IPS-20b (cell line): Measurements from ENCODE around the gene TOR1AIP1.
"Not testable (repeated sequence)": the region's sequence is repeated elsewhere in the genome, so short reads cannot be mapped to it uniquely, and the experiment has no call there.

ENCODE experiments used
- H3K27ac ChIP-seq: one replicate; pipeline ENCODE4 v1.5.1; 2013; ENCODE audit warnings: low read length
- H3K27me3 ChIP-seq: 2 replicates; pipeline ENCODE4 v1.6.1; 2013; ENCODE audit warnings: mild to moderate bottlenecking, low read length, inconsistent platforms; ENCODE audit not compliant: insufficient read depth
- H3K36me3 ChIP-seq: 2 replicates; pipeline ENCODE4 v1.6.1; 2013; ENCODE audit warnings: low read depth, mild to moderate bottlenecking, inconsistent platforms, low read length, moderate library complexity; ENCODE audit not compliant: insufficient read depth
- H3K4me1 ChIP-seq: 2 replicates; pipeline ENCODE4 v1.6.1; 2013; ENCODE audit warnings: mild to moderate bottlenecking, control low read depth, inconsistent platforms, low read length, moderate library complexity; ENCODE audit not compliant: insufficient read depth
- H3K4me3 ChIP-seq: 2 replicates; pipeline ENCODE4 v1.5.1; 2013; ENCODE audit warnings: mild to moderate bottlenecking, low read length, inconsistent platforms
- H3K9ac ChIP-seq: 2 replicates; pipeline ENCODE4 v1.6.1; 2013; ENCODE audit warnings: low read depth, mild to moderate bottlenecking, inconsistent platforms, low read length, moderate library complexity
- H3K9me3 ChIP-seq: 2 replicates; pipeline ENCODE4 v1.6.1; 2013; ENCODE audit warnings: mild to moderate bottlenecking, low read depth, low read length, inconsistent platforms; ENCODE audit not compliant: insufficient read depth

TOR1AIP1 gene

GRCh38 chr1:179882253-179883039 lies at the start of gene TOR1AIP1:
TOR1AIP1 (plus strand) TSS chr1:179882285; CDS start chr1:179882503, 218 bp downstream.
- H3K4me3 ChIP-seq = peak within 1 kb of the TSS; percentile 87
- H3K36me3 ChIP-seq = peaks cover 27% of the 10 kb centered on the region
- H3K27me3 ChIP-seq = no peaks in the 10 kb centered on the region
- peaks cover 4% of the 10 kb centered on the region; the same call in 1 of the 2 replicates for H3K4me1 ChIP-seq
- no peaks in the 10 kb centered on the region for H3K9me3 ChIP-seq
- peak within 1 kb of the TSS; percentile 93 for H3K27ac ChIP-seq
- H3K9ac ChIP-seq = peak within 1 kb of the TSS; percentile 97

DNA sequence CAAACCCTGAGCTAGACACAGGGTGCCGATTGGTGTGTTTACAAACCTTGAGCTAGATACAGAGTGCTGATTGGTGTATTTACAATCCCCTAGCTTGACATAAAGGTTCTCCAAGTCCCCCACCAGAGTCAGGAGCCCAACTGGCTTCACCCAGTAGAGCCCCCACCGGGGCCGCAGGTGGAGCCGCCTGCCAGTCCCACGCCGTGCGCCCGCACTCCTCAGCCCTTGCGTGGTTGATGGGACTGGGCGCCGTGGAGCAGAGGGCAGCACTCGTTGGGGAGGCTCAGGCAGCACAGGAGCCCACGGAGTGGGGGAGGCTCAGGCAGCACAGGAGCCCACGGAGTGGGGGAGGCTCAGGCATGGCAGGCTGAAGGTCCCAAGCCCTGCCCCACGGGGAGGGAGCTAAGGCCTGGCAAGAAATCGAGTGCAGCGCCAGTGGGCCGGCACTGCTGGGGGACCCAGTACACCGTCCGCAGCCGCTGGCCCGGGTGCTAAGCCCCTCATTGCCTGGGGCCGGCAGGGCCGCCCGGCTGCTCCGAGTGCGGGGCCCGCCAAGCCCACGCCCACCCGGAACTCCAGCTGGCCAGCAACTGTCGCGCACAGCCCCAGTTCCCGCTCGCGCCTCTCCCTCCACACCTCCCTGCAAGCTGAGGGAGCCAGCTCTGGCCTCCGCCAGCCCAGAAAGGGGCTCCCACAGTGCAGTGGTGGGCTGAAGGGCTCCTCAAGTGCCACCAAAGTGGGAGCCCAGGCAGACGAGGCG lies 45.2 kb upstream of the TOR1AIP1 start:
- H3K36me3 ChIP-seq, H3K27me3 ChIP-seq, H3K4me3 ChIP-seq, H3K9ac ChIP-seq, H3K27ac ChIP-seq, H3K9me3 ChIP-seq, H3K4me1 ChIP-seq: not testable (repeated sequence)

DNA sequence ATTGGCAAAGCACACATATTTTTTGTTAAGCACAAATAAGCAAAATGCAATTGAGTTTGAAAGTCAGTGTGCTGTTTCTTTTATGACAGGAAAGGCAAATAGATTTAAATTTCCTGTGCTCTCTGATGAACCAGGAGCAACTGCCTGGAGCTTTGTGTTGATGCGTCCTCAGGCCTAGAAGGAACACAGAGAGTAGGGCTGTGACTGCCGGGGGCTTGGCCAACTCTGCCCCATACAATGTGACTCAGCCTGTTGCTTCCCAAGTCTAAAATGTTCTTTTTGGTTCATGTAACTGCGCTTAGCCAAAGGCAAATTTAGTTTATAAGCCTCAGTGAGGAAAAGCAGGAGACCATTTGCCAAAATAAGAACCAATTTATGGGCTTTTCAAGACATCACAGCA lies 42.0 kb upstream of the TOR1AIP1 start:
- Histone ChIP-seq H3K36me3 (peaks cover 8% of the 10 kb centered on the region; the same call in 1 of the 2 replicates), H3K4me3 (no peak overlapping the region), H3K4me1 (no peaks in the 10 kb centered on the region), H3K27me3 (no peaks in the 10 kb centered on the region), H3K9ac (no peak overlapping the region), H3K9me3 (no peaks in the 10 kb centered on the region), H3K27ac (no peak overlapping the region)

DNA sequence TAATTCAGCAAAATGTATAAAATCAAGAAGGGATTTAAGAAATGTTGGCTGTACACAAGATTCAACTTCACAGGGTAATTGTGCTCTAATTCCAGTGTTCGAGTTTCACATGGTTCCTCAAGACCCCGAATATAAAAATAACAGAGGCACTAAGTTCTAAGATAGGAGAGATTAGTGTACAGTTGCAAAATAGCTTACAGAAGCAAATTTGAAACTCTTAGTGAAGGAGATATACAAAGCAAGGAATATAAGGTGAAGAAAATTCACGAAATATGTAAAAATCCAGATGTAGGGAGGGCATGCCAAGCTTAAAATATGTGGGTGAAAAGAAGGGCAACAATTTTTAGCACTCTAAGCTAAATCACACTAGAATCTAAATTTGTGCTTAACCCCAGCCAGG lies 33.9 kb upstream of the TOR1AIP1 start:
- H3K9ac ChIP-seq = no peak overlapping the region
- H3K4me1 ChIP-seq = no peaks in the 10 kb centered on the region
- H3K27ac ChIP-seq = no peak overlapping the region
- no peak overlapping the region for H3K4me3 ChIP-seq
- H3K27me3 ChIP-seq = no peaks in the 10 kb centered on the region
- H3K36me3 ChIP-seq = peaks cover 74% of the 10 kb centered on the region
- H3K9me3 ChIP-seq = no peaks in the 10 kb centered on the region

DNA sequence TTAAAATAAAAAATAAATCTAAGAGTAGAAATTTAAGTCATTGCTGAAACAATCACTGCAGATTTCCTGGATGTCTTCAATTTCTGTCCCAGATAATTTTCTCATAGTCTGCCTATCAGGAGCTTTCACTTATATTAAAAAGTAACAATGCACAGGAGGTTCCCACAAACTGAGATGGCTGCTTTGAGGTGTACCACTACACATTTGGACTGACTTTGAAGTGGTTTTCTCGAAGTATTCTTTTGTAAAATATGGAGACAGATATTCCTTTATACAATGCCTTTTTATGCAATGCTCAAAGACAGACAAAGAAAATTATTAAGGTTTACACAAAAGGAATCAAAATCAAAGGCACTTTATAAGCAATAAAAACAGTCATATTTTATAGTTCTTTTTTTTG lies 29.0 kb upstream of the TOR1AIP1 start:
- Histone ChIP-seq H3K27me3 (no peaks in the 10 kb centered on the region), H3K9ac (no peak overlapping the region), H3K4me3 (no peak overlapping the region), H3K36me3 (peaks cover 44% of the 10 kb centered on the region), H3K9me3 (no peaks in the 10 kb centered on the region), H3K27ac (no peak overlapping the region), H3K4me1 (no peaks in the 10 kb centered on the region)

DNA sequence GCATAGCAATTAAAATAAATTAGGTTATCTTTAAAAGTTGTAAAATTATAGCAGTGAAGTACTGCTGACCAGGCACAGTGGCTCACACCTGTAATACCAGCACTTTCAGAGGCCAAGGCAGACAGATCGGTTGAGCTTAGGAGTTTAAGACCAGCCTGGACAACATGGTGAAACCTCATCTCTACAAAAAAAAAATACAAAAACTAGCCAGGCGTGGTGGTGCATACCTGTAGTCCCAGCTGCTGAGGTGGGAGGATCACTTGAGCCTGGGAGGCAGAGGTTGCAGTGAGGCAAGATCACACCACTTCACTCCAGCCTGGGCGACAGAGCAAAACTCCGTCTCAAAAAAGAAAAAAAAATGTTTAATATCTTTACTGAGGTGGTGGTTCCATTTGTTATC lies 26.3 kb upstream of the TOR1AIP1 start:
- H3K4me1 ChIP-seq, H3K27me3 ChIP-seq, H3K4me3 ChIP-seq, H3K9ac ChIP-seq, H3K27ac ChIP-seq, H3K9me3 ChIP-seq: not testable (repeated sequence)
- peaks cover 21% of the 10 kb centered on the region for H3K36me3 ChIP-seq

- Histone ChIP-seq H3K4me3 (no peak overlapping the region), H3K36me3 (peaks cover 18% of the 10 kb centered on the region), H3K27ac (no peak overlapping the region), H3K27me3 (no peaks in the 10 kb centered on the region), H3K4me1 (no peaks in the 10 kb centered on the region), H3K9me3 (no peaks in the 10 kb centered on the region), H3K9ac (no peak overlapping the region)
Observed at GRCh38 chr1:179856296-179856695, 25.8 kb upstream of the TOR1AIP1 start.

DNA sequence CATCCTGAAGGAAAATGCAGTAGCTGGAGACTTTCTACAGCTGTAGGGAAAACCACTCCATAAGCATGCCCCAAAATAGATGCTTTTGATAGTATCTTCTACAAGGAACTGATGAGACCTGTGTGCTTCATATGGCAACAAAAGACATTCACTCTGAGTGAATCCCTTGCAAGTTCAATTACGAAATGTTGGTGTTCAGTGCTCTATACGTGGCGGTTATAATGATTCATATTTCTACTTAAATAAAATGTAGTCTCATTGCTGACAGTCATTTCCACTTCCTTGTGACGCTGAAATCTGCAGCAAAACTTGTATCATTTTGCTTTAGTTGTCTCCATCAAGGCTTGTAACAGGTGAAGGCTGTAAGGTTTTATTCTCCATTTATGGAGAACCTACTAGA lies 25.1 kb upstream of the TOR1AIP1 start:
- H3K4me1 ChIP-seq = no peaks in the 10 kb centered on the region
- no peaks in the 10 kb centered on the region for H3K9me3 ChIP-seq
- no peak overlapping the region for H3K9ac ChIP-seq
- H3K27ac ChIP-seq = no peak overlapping the region
- H3K27me3 ChIP-seq = no peaks in the 10 kb centered on the region
- no peak overlapping the region for H3K4me3 ChIP-seq
- peaks cover 17% of the 10 kb centered on the region for H3K36me3 ChIP-seq

DNA sequence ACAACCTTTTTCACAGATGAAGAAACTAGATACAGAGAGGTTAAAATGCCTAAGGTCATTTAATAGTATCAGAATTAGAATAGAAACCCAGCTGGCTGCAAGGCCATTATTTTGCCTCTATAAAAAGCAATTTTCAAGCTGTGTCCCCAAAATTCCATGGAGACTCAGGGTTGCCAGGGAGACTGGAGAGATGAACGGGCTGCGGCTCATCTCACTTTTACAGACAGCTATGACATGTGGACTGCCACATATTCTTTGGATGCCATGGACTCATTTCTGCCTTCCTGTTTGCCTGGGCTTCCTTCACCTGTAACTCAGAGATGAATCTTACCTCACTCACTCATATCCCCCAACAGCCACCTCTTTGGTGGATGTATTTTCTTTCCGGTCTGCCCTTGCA lies 21.4 kb upstream of the TOR1AIP1 start:
- Histone ChIP-seq H3K36me3 (peaks cover 35% of the 10 kb centered on the region), H3K27ac (no peak overlapping the region), H3K27me3 (no peaks in the 10 kb centered on the region), H3K4me1 (no peaks in the 10 kb centered on the region), H3K9me3 (no peaks in the 10 kb centered on the region), H3K4me3 (no peak overlapping the region), H3K9ac (no peak overlapping the region)

DNA sequence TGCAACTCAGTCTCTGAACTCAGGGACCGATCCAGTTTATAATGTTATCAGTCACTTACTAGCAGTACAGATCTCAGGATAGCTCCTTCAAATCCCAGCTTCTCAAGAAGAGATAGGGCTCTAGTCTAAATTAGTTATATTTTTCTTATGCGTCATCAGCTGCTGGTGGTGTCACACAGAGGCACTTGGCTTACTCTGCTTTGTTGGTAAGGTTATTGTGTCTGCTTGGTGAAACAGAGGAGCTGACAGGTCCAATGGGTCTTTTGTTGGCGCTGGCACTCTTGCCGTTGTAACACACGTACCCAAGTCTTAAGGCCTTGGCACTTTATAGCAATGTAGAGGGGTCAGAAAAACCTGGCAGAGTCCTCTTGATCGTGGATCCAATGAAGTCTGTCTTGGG lies 16.7 kb upstream of the TOR1AIP1 start:
- Histone ChIP-seq H3K4me1 (no peaks in the 10 kb centered on the region), H3K9me3 (no peaks in the 10 kb centered on the region), H3K36me3 (peaks cover 69% of the 10 kb centered on the region), H3K27ac (no peak overlapping the region), H3K27me3 (no peaks in the 10 kb centered on the region), H3K4me3 (no peak overlapping the region), H3K9ac (no peak overlapping the region)

- no peaks in the 10 kb centered on the region for H3K4me1 ChIP-seq
- H3K27ac ChIP-seq = no peak overlapping the region
- H3K4me3 ChIP-seq = no peak overlapping the region
- H3K9ac ChIP-seq = no peak overlapping the region
- H3K36me3 ChIP-seq = peaks cover 72% of the 10 kb centered on the region
- no peaks in the 10 kb centered on the region for H3K9me3 ChIP-seq
- H3K27me3 ChIP-seq = no peaks in the 10 kb centered on the region
Observed at GRCh38 chr1:179866616-179867015, 15.5 kb upstream of the TOR1AIP1 start.
